IPS-18a (cell line): Measurements from ENCODE around the gene TMEM185B.

ENCODE experiments used
- H3K27ac ChIP-seq: one replicate; pipeline ENCODE4 v1.5.1; 2013; ENCODE audit warnings: low read length
- H3K27me3 ChIP-seq: one replicate; pipeline ENCODE4 v1.6.1; 2013; ENCODE audit warnings: mild to moderate bottlenecking, low read length; ENCODE audit not compliant: control insufficient read depth, insufficient read depth
- H3K36me3 ChIP-seq: one replicate; pipeline ENCODE4 v1.6.1; 2013; ENCODE audit warnings: low read depth, low read length; ENCODE audit not compliant: control insufficient read depth
- H3K4me1 ChIP-seq: one replicate; pipeline ENCODE4 v1.6.1; 2013; ENCODE audit warnings: low read depth, low read length; ENCODE audit not compliant: control insufficient read depth
- H3K4me3 ChIP-seq: one replicate; pipeline ENCODE4 v1.5.1; 2013; ENCODE audit warnings: low read length
- H3K9ac ChIP-seq: one replicate; pipeline ENCODE4 v1.6.1; 2013; ENCODE audit warnings: mild to moderate bottlenecking, low read length, moderate library complexity
- H3K9me3 ChIP-seq: one replicate; pipeline ENCODE4 v1.6.1; 2013; ENCODE audit warnings: low read depth, low read length; ENCODE audit not compliant: control insufficient read depth

Gene TMEM185B

DNA sequence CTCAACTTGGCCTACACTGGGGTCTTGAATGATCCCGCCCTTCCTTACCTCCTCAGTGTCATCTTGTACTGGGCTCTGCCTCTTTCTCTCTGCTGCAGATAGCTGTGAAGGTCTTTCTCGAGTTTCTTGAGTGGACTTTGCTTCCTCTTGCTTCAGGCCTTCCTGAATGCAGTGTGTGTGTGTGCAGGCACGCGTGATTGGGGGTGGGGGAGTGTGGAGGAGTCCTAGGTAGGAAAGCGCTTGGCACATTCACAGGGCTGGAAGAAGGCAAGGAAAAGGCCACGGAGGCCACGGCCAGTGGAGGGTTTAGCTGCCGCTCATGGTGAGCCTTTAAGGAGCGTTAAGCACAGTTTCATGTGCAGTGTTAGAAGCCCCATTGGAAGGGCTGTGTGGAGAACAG lies 35.0 kb upstream of the TMEM185B start:
- no peak overlapping the region for H3K27ac ChIP-seq
- H3K4me3 ChIP-seq: no peak overlapping the region

GRCh38 chr2:120257522-120257921 lies 34.3 kb upstream of the TMEM185B start:
- H3K4me3 ChIP-seq: no peak overlapping the region
- H3K9me3 ChIP-seq: no peaks in the 10 kb centered on the region
- peaks cover 12% of the 10 kb centered on the region for H3K4me1 ChIP-seq
- H3K36me3 ChIP-seq: no peaks in the 10 kb centered on the region
- H3K9ac ChIP-seq: no peak overlapping the region
- H3K27ac ChIP-seq: no peak overlapping the region
- peaks cover 26% of the 10 kb centered on the region for H3K27me3 ChIP-seq

More for the DNA sequence above, 35.0 kb upstream of the TMEM185B start:
- no peaks in the 10 kb centered on the region for H3K9me3 ChIP-seq
- H3K27me3 ChIP-seq: peaks cover 25% of the 10 kb centered on the region
- no peak overlapping the region for H3K9ac ChIP-seq
- H3K4me1 ChIP-seq: peaks cover 12% of the 10 kb centered on the region
- no peaks in the 10 kb centered on the region for H3K36me3 ChIP-seq

GRCh38 chr2:120256651-120257000 lies 33.4 kb upstream of the TMEM185B start:
- Histone ChIP-seq H3K9me3 (no peaks in the 10 kb centered on the region), H3K27me3 (peaks cover 32% of the 10 kb centered on the region), H3K9ac (no peak overlapping the region), H3K27ac (no peak overlapping the region), H3K36me3 (no peaks in the 10 kb centered on the region), H3K4me1 (peaks cover 12% of the 10 kb centered on the region), H3K4me3 (no peak overlapping the region)

- no peaks in the 10 kb centered on the region for H3K36me3 ChIP-seq
- H3K27ac ChIP-seq: no peak overlapping the region
- H3K4me1 ChIP-seq: peaks cover 12% of the 10 kb centered on the region
- H3K4me3 ChIP-seq: no peak overlapping the region
- no peaks in the 10 kb centered on the region for H3K9me3 ChIP-seq
- H3K9ac ChIP-seq: no peak overlapping the region
- H3K27me3 ChIP-seq: peaks cover 37% of the 10 kb centered on the region
Measured at GRCh38 chr2:120255986-120256650, 32.9 kb upstream of the TMEM185B start.

DNA sequence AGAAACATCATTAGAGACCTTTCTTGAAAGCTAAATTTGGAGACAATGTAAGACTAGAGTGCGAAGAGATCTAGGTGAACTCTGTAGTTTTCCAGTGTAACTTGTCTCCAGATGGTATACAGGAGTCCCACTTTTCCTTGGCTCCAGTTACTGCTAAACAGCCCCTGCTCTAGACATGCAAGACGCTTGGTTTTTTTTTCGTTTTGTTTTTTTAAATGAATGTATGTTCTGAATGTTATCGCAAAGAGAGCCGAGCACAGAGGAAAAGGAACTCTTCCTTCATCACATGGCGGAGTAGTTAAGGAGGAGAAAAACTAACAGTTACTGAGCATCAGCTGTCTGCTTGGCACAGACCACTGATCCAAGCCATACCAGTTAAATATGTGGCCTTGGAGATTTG lies 31.9 kb upstream of the TMEM185B start:
- peaks cover 12% of the 10 kb centered on the region for H3K4me1 ChIP-seq
- H3K4me3 ChIP-seq: no peak overlapping the region
- peaks cover 47% of the 10 kb centered on the region for H3K27me3 ChIP-seq
- no peaks in the 10 kb centered on the region for H3K9me3 ChIP-seq
- no peak overlapping the region for H3K9ac ChIP-seq
- H3K27ac ChIP-seq: no peak overlapping the region
- no peaks in the 10 kb centered on the region for H3K36me3 ChIP-seq

DNA sequence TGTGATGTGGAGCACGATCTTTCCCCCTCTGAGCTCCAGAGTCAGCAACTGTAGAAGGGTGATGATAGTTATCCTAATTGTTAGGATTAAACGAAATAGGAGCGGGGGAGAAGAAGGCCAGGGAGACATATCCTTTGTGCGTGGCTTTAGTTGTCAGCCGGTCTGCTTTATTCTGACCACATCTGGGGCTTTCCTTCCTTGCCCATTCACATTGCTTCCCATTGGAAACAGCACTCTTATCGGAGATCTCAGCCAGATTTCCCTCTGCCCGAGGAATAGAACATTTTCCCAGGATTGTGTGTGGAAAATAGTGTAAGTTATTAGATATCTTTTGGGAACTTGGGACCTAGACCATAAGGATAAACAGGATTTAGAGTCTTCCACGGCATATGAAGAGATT lies 31.0 kb upstream of the TMEM185B start:
- H3K4me3 ChIP-seq: peak overlapping the region; percentile 89
- no peak overlapping the region for H3K9ac ChIP-seq
- no peaks in the 10 kb centered on the region for H3K9me3 ChIP-seq
- no peak overlapping the region for H3K27ac ChIP-seq
- peaks cover 12% of the 10 kb centered on the region for H3K4me1 ChIP-seq
- H3K36me3 ChIP-seq: no peaks in the 10 kb centered on the region
- H3K27me3 ChIP-seq: peaks cover 54% of the 10 kb centered on the region

GRCh38 chr2:120253021-120253882 lies 30.1 kb upstream of the TMEM185B start:
- peak overlapping the region; percentile 89 for H3K4me3 ChIP-seq
- H3K9me3 ChIP-seq: no peaks in the 10 kb centered on the region
- no peak overlapping the region for H3K27ac ChIP-seq
- no peaks in the 10 kb centered on the region for H3K36me3 ChIP-seq
- H3K9ac ChIP-seq: peak overlapping the region; percentile 33
- peaks cover 54% of the 10 kb centered on the region for H3K27me3 ChIP-seq
- H3K4me1 ChIP-seq: peaks cover 12% of the 10 kb centered on the region

- Histone ChIP-seq H3K9ac (peak within 1 kb of the TSS; percentile 46), H3K27me3 (peaks cover 59% of the 10 kb centered on the region), H3K4me3 (peak within 1 kb of the TSS; percentile 89), H3K36me3 (no peaks in the 10 kb centered on the region), H3K27ac (no peak within 1 kb of the TSS), H3K9me3 (no peaks in the 10 kb centered on the region), H3K4me1 (peaks cover 12% of the 10 kb centered on the region)
Measured at GRCh38 chr2:120252225-120253020, 29.2 kb upstream of the TMEM185B start, which contains the start of gene RALB. RALB (plus strand) TSS chr2:120252852; CDS start chr2:120278665, 25,813 bp downstream.

- H3K27me3 ChIP-seq: peaks cover 59% of the 10 kb centered on the region
Measured at GRCh38 chr2:120251880-120252224, 28.7 kb upstream of the TMEM185B start.

GRCh38 chr2:120251078-120251477 lies 27.9 kb upstream of the TMEM185B start:
- Histone ChIP-seq H3K27me3 (peaks cover 59% of the 10 kb centered on the region), H3K9me3 (no peaks in the 10 kb centered on the region), H3K27ac (no peak overlapping the region), H3K4me1 (peaks cover 19% of the 10 kb centered on the region), H3K36me3 (no peaks in the 10 kb centered on the region), H3K4me3 (no peak overlapping the region), H3K9ac (no peak overlapping the region)

More at GRCh38 chr2:120251880-120252224, 28.7 kb upstream of the TMEM185B start:
- Histone ChIP-seq H3K27ac (no peak overlapping the region), H3K9ac (peak overlapping the region; percentile 46), H3K9me3 (no peaks in the 10 kb centered on the region), H3K4me3 (peak overlapping the region; percentile 89), H3K4me1 (peaks cover 14% of the 10 kb centered on the region), H3K36me3 (no peaks in the 10 kb centered on the region)

DNA sequence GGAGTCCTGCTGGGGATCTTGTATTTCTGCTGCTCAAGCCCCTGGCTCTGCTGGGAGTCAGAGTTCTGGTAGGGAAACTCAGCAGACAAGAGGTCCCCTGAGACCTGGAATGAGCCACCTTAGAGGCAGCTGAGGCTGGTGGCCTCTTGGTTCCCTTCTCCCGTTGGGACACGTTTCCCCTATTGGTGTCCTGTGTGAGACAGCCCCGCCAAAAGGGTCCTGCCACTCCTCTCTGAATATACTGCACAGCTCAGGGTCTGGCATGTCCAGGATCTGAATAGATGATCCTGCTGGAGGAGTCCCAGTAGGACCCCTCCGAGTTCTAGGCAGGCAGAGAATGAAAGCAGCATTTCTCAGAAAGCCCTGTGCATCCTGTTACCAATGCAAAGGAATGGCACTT lies 27.4 kb upstream of the TMEM185B start:
- peaks cover 58% of the 10 kb centered on the region for H3K27me3 ChIP-seq
- H3K4me3 ChIP-seq: no peak overlapping the region
- H3K27ac ChIP-seq: no peak overlapping the region
- H3K9me3 ChIP-seq: no peaks in the 10 kb centered on the region
- no peak overlapping the region for H3K9ac ChIP-seq
- H3K4me1 ChIP-seq: peaks cover 22% of the 10 kb centered on the region
- no peaks in the 10 kb centered on the region for H3K36me3 ChIP-seq
